Aorta (tissue), 5 donors: ENCODE results near the gene ZDHHC14. TPM values are rescaled to one million over a fixed set of nuclear protein-coding genes. Genes with fewer than 3 reads are reported as not detected.

Experiments used
- ATAC-seq: fragments of 200-7000 bp; cut with Tn5 transposase; one replicate; pipeline ENCODE4 v1.9.1; 2022; ENCODE audit warnings: moderate library complexity; ENCODE audit not compliant: low FRiP score
- DNase-seq, 2 donors: peaks; one replicate each; pipeline ENCODE4 v3.0.0-alpha.2; 2020
- H3K27ac ChIP-seq, 2 donors: one replicate each; pipeline ENCODE4 v1.5.1; 2013; ENCODE audit warnings: low read length in 2 of 2, mild to moderate bottlenecking in 2 of 2, moderate library complexity in 2 of 2, control low read depth in 1 of 2, inconsistent platforms in 1 of 2, low read depth in 1 of 2
- H3K27me3 ChIP-seq, 2 donors: one replicate each; pipeline ENCODE4 v1.6.1; 2013; ENCODE audit warnings: control low read depth in 1 of 2, low read length in 1 of 2, mild to moderate bottlenecking in 1 of 2, moderate library complexity in 1 of 2; ENCODE audit not compliant: insufficient read depth in 2 of 2, control insufficient read depth in 1 of 2
- H3K36me3 ChIP-seq, 2 donors: one replicate each; pipeline ENCODE4 v1.6.1; 2013; ENCODE audit warnings: control low read depth in 1 of 2, low read length in 1 of 2, mild to moderate bottlenecking in 1 of 2; ENCODE audit not compliant: insufficient read depth in 2 of 2, control insufficient read depth in 1 of 2
- H3K4me1 ChIP-seq, 2 donors: one replicate each; pipeline ENCODE4 v1.6.1; 2013; ENCODE audit warnings: low read length in 2 of 2, control low read depth in 1 of 2, mild to moderate bottlenecking in 1 of 2, moderate library complexity in 1 of 2; ENCODE audit not compliant: insufficient read depth in 2 of 2, control insufficient read depth in 1 of 2
- H3K4me3 ChIP-seq, 2 donors: one replicate each; pipeline ENCODE4 v1.5.1; 2013; ENCODE audit warnings: low read length in 2 of 2, control low read depth in 1 of 2, mild to moderate bottlenecking in 1 of 2
- H3K9me3 ChIP-seq: one replicate; pipeline ENCODE4 v1.6.1; 2013; ENCODE audit warnings: mild to moderate bottlenecking, low read length; ENCODE audit not compliant: control insufficient read depth
- WGBS, 2 donors: extraction: QIAGEN DNeasy Blood & Tissue Kit; methylation state at CpG; one replicate each; pipeline ENCODE4 v1.1.7; 2013; 5-methylcytosine and 5-hydroxymethylcytosine counted together
- intact Hi-C, 2 donors: fragments of 100-400 bp; cut with DNase I; formaldehyde crosslinking; loops; one replicate each; pipeline versions ENCODE4 v1.14.2 to v1.15.0; 2022
- polyA plus RNA-seq, 2 donors: library from polyadenylated mRNA; stranded (reverse); fragments of 200-250 nt; gene quantifications; one replicate each; pipeline ENCODE4 v1.2.3, GENCODE V29; 2013
- total RNA-seq, 2 donors: library from RNA; stranded (reverse); fragmentation: NEBNext Ultra II Directional; extraction: Animal tissue kit (Norgen Biotek cat#: 25700); gene quantifications; one replicate each; pipeline ENCODE4 v1.2.1, GENCODE V29; 2021
- donor health status: healthy with polysubstance abuse.
- donor health status: Bipolar disorder and iron deficiency.
- donor health status: DM: no; HTN: no; CAD: no.
- donor health status: DM: no; HTN: no; CAD: no.
- donor health status: DM: yes; HTN: yes; CAD: no.

The ZDHHC14 gene
- total and polyA plus RNA-seq, 4 donors = 2.8 to 17.8 (median 14.4) TPM

DNA sequence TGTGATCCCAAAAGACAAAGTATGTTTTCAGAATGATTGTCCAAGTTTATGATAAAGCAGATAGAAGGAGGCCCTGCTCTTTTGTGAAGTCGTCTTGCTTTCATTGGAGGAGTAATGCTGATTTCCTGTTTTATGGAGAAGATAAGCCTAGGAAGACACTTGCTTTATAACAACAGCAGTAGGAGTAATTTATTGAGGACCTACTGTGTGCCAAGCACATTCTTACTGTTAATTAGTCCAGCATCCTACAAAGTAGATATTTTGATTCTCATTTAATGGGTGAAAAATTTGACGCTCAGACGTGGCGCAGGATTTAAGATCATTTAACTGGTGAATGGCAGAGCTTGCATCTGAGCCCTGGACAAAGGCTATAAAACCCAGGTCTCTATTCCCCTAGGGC is 87.6 kb downstream of the ZDHHC14 start:
- Histone ChIP-seq H3K27ac (no peak overlapping the region), H3K9me3 (no peaks in the 10 kb centered on the region), H3K4me3 (no peak overlapping the region), H3K36me3 (no peaks in the 10 kb centered on the region), H3K27me3 (no peaks in the 10 kb centered on the region), H3K4me1 (no peaks in the 10 kb centered on the region)
- intact Hi-C loops = no loop called here
- ATAC-seq (no peak), DNase-seq (no peak)
- WGBS, 2 donors = 81 to 94% methylated on average over 4 of the region's 4 CpGs

- no peak overlapping the region for H3K27ac ChIP-seq
- H3K4me3 ChIP-seq = no peak overlapping the region
- no peaks in the 10 kb centered on the region for H3K4me1 ChIP-seq
- H3K27me3 ChIP-seq = no peaks in the 10 kb centered on the region
- intact Hi-C loops = no loop called here
- ATAC-seq (no peak), DNase-seq (no peak)
- H3K9me3 ChIP-seq = no peaks in the 10 kb centered on the region
- no peaks in the 10 kb centered on the region for H3K36me3 ChIP-seq
- 97 to 98% methylated on average over 5 of the region's 5 CpGs for WGBS, 2 donors
Observed at GRCh38 chr6:157469378-157469777, 88.4 kb downstream of the ZDHHC14 start.

DNA sequence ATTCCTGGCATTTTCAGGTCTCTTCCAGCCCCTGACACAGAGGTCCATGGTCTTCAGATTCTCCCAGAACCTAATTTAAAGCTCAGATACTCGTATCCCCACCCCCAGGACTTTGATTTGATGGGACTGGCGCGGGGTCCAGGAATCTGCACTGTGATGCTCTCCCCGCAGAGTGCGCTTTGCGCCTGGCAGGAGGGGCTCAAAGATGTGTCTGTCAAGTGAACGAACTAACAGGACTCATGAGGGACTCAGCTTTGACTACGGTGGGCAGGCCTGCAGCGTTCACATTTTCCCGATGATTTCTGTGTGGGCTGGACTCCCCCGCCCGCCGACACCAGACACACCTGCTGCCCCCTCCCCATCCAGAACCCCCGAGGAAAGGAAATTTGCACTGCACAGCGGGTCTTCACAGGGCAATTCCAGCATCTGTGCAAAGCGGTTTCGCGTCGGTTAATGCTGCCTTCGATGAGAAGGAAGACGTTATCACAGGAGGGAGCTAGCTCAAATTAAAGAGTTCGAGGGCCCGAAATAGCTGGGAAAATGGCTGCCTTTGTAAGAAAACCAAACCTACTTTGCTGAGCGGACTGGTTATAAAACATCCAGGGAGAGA is 90.2 kb downstream of the ZDHHC14 start:
- no peaks in the 10 kb centered on the region for H3K36me3 ChIP-seq
- whole genome bisulfite sequencing, 2 donors = 94 to 96% methylated on average over 24 of the region's 24 CpGs
- ATAC-seq (no peak), DNase-seq (no peak)
- H3K4me1 ChIP-seq = no peaks in the 10 kb centered on the region
- H3K27me3 ChIP-seq = no peaks in the 10 kb centered on the region
- H3K4me3 ChIP-seq = no peak overlapping the region
- H3K27ac ChIP-seq = no peak overlapping the region
- H3K9me3 ChIP-seq = no peaks in the 10 kb centered on the region
- intact Hi-C loops = no loop called here

DNA sequence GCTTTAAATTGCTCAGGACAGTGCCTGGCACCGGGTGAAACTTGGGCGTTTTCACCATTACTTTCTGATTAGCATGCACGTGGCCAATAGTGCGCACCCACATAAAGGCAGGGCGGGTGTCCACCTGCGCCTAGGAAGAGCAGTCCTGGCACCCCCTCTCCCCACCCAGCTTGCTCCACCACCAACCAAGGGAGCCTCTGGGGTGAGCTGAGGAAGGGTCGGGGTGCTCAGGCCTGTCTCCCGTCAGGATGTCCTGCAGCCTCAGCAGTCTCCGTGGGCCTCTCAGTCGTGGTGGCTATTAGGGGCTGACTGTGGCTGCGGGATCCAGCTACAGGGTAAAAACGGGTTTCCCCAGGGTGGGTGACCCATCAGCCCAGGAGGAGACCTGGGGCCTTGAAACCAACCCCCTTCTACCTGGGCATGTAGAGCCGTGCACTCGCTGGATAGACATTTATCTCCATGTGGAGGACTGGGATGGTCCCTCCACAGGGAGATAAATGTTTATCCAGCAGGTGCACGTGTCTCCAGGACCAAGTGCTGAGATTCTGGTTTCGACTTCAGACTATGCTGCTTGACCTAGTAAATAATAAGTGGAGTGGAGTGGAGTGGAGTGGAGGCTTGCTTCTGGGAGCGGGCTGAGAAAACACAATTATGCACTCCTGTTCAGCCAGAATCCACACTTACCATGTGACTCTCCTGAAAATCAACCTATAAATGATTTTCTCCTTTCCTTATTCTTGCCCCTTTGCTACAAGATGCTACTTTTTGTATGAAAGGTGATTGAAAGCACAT is 91.1 kb downstream of the ZDHHC14 start:
- DNase-seq (no peak), ATAC-seq (no peak)
- WGBS, 2 donors = 92 to 94% methylated on average over 17 of the region's 17 CpGs
- intact Hi-C loops = no loop called here
- Histone ChIP-seq H3K4me3 (no peak overlapping the region), H3K36me3 (no peaks in the 10 kb centered on the region), H3K27ac (no peak overlapping the region), H3K4me1 (no peaks in the 10 kb centered on the region), H3K9me3 (no peaks in the 10 kb centered on the region), H3K27me3 (no peaks in the 10 kb centered on the region)

GRCh38 chr6:157476797-157477196 is 95.8 kb downstream of the ZDHHC14 start:
- 96 to 97% methylated on average over 3 of the region's 3 CpGs for WGBS, 2 donors
- no peak for ATAC-seq
- intact Hi-C loops = no loop called here

GRCh38 chr6:157478926-157479325 is 97.9 kb downstream of the ZDHHC14 start:
- no peaks in the 10 kb centered on the region for H3K27me3 ChIP-seq
- ATAC-seq (no peak), DNase-seq (no peak)
- intact Hi-C loops = no loop called here
- H3K9me3 ChIP-seq = no peaks in the 10 kb centered on the region
- H3K4me1 ChIP-seq = no peaks in the 10 kb centered on the region
- H3K4me3 ChIP-seq = no peak overlapping the region
- no peaks in the 10 kb centered on the region for H3K36me3 ChIP-seq
- WGBS, 2 donors = 98 to 99% methylated on average over 2 of the region's 2 CpGs
- no peak overlapping the region for H3K27ac ChIP-seq

More at GRCh38 chr6:157476797-157477196, 95.8 kb downstream of the ZDHHC14 start:
- Histone ChIP-seq H3K27ac (no peak overlapping the region), H3K27me3 (no peaks in the 10 kb centered on the region), H3K4me1 (no peaks in the 10 kb centered on the region), H3K36me3 (no peaks in the 10 kb centered on the region), H3K9me3 (no peaks in the 10 kb centered on the region), H3K4me3 (no peak overlapping the region)
- DNase-seq = no peak

GRCh38 chr6:157479464-157480303 is 98.7 kb downstream of the ZDHHC14 start:
- Histone ChIP-seq H3K9me3 (no peaks in the 10 kb centered on the region), H3K36me3 (no peaks in the 10 kb centered on the region), H3K27me3 (no peaks in the 10 kb centered on the region), H3K4me1 (no peaks in the 10 kb centered on the region), H3K4me3 (no peak overlapping the region), H3K27ac (no peak overlapping the region)
- ATAC-seq (no peak), DNase-seq (no peak)
- intact Hi-C loops = no loop called here
- WGBS, 2 donors = 88 to 92% methylated on average over 7 of the region's 7 CpGs

DNA sequence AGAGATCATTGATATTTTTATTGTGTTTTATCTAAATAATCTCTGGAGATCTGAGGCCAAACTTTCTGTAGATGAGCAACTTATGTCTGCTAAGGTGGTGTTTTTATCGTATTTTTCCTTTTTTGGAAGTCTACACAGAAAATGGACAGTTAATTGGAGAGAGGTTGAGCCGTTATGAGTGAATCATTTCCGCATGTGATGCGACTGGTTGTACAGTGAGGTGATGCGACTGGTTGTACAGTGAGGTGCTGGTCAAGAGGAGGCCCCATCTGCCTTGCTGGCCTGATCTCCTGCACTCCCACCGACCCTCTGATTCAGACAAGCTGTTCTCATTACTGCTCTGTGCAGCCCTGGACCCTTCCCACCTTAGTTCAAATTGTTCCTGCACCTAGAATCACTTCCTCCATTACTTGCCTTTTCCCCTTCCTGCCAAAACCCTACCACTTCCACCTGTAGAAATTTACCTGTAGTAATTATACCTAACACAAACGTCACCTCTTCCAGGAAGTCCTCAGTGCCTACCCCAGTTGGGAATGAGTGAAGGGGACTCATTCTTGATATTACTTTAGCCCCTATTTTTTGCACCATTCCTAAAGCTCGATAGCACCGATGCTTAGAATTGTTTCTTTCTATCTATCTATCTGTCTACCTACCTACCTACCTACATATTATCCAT is 100.3 kb downstream of the ZDHHC14 start:
- H3K4me3 ChIP-seq = no peak overlapping the region
- WGBS, 2 donors = 85 to 86% methylated on average over 9 of the region's 9 CpGs
- intact Hi-C loops = no loop called here
- H3K36me3 ChIP-seq = no peaks in the 10 kb centered on the region
- ATAC-seq (no peak), DNase-seq (no peak)
- no peaks in the 10 kb centered on the region for H3K4me1 ChIP-seq
- no peak overlapping the region for H3K27ac ChIP-seq
- no peaks in the 10 kb centered on the region for H3K9me3 ChIP-seq
- no peaks in the 10 kb centered on the region for H3K27me3 ChIP-seq
